ENCODE data around the gene SLC39A7. TPM values are rescaled to one million over a fixed set of nuclear protein-coding genes. Genes with fewer than 3 reads are reported as not detected.

Gene SLC39A7
- polyA plus RNA-seq, 1 donor (not counting 4 experiments of a cell fraction or from before 2014, with no cell fraction given) = 54.0 TPM

DNA sequence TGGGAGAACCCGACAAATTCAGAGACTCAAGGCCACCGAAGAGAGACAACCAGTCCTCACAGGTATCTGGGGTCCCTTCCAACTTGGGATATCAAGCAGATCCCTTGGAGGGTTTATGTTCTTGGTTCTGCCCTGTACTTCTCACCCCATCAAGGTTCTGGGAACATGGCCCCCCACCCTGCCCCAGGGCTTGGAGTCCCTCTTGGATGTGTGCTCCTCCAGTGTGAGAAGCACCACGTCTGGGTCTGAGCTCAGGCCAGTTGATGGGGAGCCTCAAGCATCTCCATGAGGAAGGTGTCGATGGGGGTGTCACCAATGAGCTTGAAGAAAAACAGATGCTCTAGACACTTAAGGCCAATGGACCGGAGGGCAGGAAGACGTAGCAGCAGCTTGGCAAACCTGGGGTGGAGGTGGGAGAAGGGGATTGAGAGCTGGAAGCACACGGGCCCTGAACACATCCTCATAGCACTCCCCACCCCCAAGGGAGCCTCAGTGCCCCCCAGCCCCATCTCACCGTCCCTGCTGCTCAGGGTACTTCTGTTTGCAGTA, 6.2 kb upstream of the SLC39A7 start:
- dilution Hi-C loops (cut with MboI; ENCODE audit: extremely low pct_ligation_motif_present, low sequenced_read_pairs) = no loop called here
- peaks cover 10 to 13% of the 10 kb centered on the region in 2 experiments for H3K36me3 ChIP-seq (ENCODE audit: control insufficient read depth in 2 of 2, extremely low read depth in 1 of 2, insufficient read depth in 2 of 2, low read length in 2 of 2)
- H3K27ac ChIP-seq (ENCODE audit: control insufficient read depth, insufficient read depth, low read length) = no peak overlapping the region
- H3K79me2 ChIP-seq (ENCODE audit: control insufficient read depth, insufficient read depth, low read length) = peaks cover 5% of the 10 kb centered on the region
- H3K9me1 ChIP-seq (ENCODE audit: control insufficient read depth, extremely low read depth, insufficient read depth, low read length) = peaks cover 2% of the 10 kb centered on the region
- H3K9me3 ChIP-seq (ENCODE audit: control insufficient read depth, low read depth, low read length) = no peaks in the 10 kb centered on the region
- DNase-seq (ENCODE audit: low read depth, low spot score) (no peak), FAIRE-seq (no peak)
- H3K4me3 ChIP-seq (ENCODE audit: control insufficient read depth in 2 of 3, extremely low read depth in 1 of 3, insufficient read depth in 2 of 3, low read depth in 1 of 3, low read length in 3 of 3) = no peak overlapping the region
- H3K27me3 ChIP-seq (ENCODE audit: control insufficient read depth, extremely low read depth, insufficient read depth, low read length) = peaks cover 29% of the 10 kb centered on the region
- H3K9ac ChIP-seq (ENCODE audit: control insufficient read depth, extremely low read depth, insufficient read depth, low read length) = no peak overlapping the region
- H3K4me1 ChIP-seq (ENCODE audit: control insufficient read depth, extremely low read depth, insufficient read depth, low read length) = peaks cover 6% of the 10 kb centered on the region
- TF ChIP-seq, protein P1, sequence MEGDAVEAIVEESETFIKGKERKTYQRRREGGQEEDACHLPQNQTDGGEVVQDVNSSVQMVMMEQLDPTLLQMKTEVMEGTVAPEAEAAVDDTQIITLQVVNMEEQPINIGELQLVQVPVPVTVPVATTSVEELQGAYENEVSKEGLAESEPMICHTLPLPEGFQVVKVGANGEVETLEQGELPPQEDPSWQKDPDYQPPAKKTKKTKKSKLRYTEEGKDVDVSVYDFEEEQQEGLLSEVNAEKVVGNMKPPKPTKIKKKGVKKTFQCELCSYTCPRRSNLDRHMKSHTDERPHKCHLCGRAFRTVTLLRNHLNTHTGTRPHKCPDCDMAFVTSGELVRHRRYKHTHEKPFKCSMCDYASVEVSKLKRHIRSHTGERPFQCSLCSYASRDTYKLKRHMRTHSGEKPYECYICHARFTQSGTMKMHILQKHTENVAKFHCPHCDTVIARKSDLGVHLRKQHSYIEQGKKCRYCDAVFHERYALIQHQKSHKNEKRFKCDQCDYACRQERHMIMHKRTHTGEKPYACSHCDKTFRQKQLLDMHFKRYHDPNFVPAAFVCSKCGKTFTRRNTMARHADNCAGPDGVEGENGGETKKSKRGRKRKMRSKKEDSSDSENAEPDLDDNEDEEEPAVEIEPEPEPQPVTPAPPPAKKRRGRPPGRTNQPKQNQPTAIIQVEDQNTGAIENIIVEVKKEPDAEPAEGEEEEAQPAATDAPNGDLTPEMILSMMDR (optimal IDR thresholded peaks at IDR 0.05 in 1 of 3, IDR thresholded peaks at IDR 0.05 in 1 of 3, conservative IDR thresholded peaks at IDR 0.05 in 1 of 3; ENCODE audit: extremely low read depth in 1 of 3, insufficient read depth in 2 of 3, low read length in 3 of 3) = no peak
- TF ChIP-seq EZH2 (IDR thresholded peaks at IDR 0.05; ENCODE audit: low read length) = no peak
- peaks cover 3% of the 10 kb centered on the region for H4K20me1 ChIP-seq (ENCODE audit: control insufficient read depth, extremely low read depth, insufficient read depth, low read length)
- H3K4me2 ChIP-seq (ENCODE audit: control insufficient read depth, extremely low read depth, insufficient read depth, low read depth, low read length) = no peak overlapping the region
- H2AFZ ChIP-seq (ENCODE audit: control insufficient read depth, low read length) = no peak overlapping the region

DNA sequence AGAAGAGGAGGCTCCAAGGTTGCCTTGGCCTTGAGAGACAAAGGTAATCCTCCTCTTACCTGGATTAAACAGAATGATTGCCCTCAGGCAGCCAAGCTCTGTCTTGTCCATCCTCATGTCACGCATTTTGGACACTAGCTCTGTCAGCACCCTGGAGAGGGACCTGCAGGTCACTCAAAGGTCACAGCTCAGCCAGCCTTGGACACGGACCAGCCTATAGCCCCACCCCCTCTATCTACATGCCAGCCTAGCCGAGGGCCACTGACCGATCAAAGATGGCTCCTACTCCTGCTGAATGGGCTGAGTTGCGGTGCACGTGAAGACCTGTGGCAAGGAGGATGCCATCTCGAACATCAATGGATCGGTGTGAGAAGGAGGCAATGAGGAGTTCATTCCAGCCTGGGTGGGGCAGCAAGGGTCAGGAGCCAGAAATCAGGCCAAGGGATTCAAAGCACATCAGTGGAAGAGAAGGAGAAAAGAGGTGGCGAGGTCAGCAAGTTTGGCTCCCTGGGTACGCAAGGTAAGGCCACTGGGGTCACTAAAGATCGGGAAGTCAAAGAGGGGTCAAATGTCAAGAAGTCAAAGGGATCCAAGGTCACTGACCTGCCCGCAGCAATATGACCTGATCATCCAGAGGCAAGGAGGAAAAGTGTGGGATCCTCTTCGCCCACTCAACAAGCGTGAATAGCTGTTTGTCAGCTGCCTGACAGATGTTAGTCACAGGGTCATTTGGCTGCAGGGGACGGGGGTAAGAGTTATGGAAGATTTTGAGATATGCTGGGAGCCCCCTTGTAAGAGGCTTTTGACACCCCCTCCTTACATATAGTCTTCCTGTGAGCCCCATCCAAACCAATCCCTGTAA, 5.1 kb upstream of the SLC39A7 start:
- TF ChIP-seq EZH2 (IDR thresholded peaks at IDR 0.05; ENCODE audit: low read length) = no peak
- TF ChIP-seq, protein P1 (optimal IDR thresholded peaks at IDR 0.05 in 1 of 3, IDR thresholded peaks at IDR 0.05 in 1 of 3, conservative IDR thresholded peaks at IDR 0.05 in 1 of 3; ENCODE audit: extremely low read depth in 1 of 3, insufficient read depth in 2 of 3, low read length in 3 of 3) = no peak
- DNase-seq (ENCODE audit: low read depth, low spot score) (no peak), FAIRE-seq (no peak)
- H3K4me1 ChIP-seq (ENCODE audit: control insufficient read depth, extremely low read depth, insufficient read depth, low read length) = peaks cover 8% of the 10 kb centered on the region
- H3K79me2 ChIP-seq (ENCODE audit: control insufficient read depth, insufficient read depth, low read length) = peaks cover 9% of the 10 kb centered on the region
- H4K20me1 ChIP-seq (ENCODE audit: control insufficient read depth, extremely low read depth, insufficient read depth, low read length) = peaks cover 3% of the 10 kb centered on the region
- H3K4me2 ChIP-seq (ENCODE audit: control insufficient read depth, extremely low read depth, insufficient read depth, low read depth, low read length) = no peak overlapping the region
- no peak overlapping the region for H3K4me3 ChIP-seq (ENCODE audit: control insufficient read depth in 2 of 3, extremely low read depth in 1 of 3, insufficient read depth in 2 of 3, low read depth in 1 of 3, low read length in 3 of 3)
- H3K9me3 ChIP-seq (ENCODE audit: control insufficient read depth, low read depth, low read length) = no peaks in the 10 kb centered on the region
- H3K27me3 ChIP-seq (ENCODE audit: control insufficient read depth, extremely low read depth, insufficient read depth, low read length) = peaks cover 26% of the 10 kb centered on the region
- no peak overlapping the region for H3K9ac ChIP-seq (ENCODE audit: control insufficient read depth, extremely low read depth, insufficient read depth, low read length)
- no peak overlapping the region for H3K27ac ChIP-seq (ENCODE audit: control insufficient read depth, insufficient read depth, low read length)
- dilution Hi-C loops (cut with MboI; ENCODE audit: extremely low pct_ligation_motif_present, low sequenced_read_pairs) = no loop called here
- H2AFZ ChIP-seq (ENCODE audit: control insufficient read depth, low read length) = no peak overlapping the region
- H3K9me1 ChIP-seq (ENCODE audit: control insufficient read depth, extremely low read depth, insufficient read depth, low read length) = peaks cover 2% of the 10 kb centered on the region
- H3K36me3 ChIP-seq (ENCODE audit: control insufficient read depth in 2 of 2, extremely low read depth in 1 of 2, insufficient read depth in 2 of 2, low read length in 2 of 2) = peaks cover 10 to 13% of the 10 kb centered on the region in 2 experiments
